CD1c-positive myeloid dendritic cell (primary cell): ENCODE measurements around the gene PIK3CB.
"Not testable (repeated sequence)": the region's sequence is repeated elsewhere in the genome, so short reads cannot be mapped to it uniquely, and the experiment has no call there.

Source experiments
- DNase-seq: peaks from one replicate; pipeline ENCODE4 v3.0.0-alpha.2; 2016; ENCODE audit errors: extremely low spot score

The PIK3CB gene

GRCh38 chr3:138846824-138847223 is 12.1 kb upstream of the PIK3CB start:
- not testable (repeated sequence) for DNase-seq

- DNase-seq, result peak; percentile 58
These were observed 11.6 kb upstream of the PIK3CB start for GRCh38 chr3:138846262-138846791.

- no peak for DNase-seq
These were observed 11.0 kb upstream of the PIK3CB start for GRCh38 chr3:138845771-138846173.

GRCh38 chr3:138845181-138845601 is 10.5 kb upstream of the PIK3CB start:
- peak; percentile 26 for DNase-seq

- DNase-seq, result peak; percentile 79
These were observed 7.9 kb upstream of the PIK3CB start for GRCh38 chr3:138842483-138843188.

- DNase-seq, result not testable (repeated sequence)
These were observed 3.7 kb upstream of the PIK3CB start for GRCh38 chr3:138838385-138838784.

GRCh38 chr3:138835846-138836245 is 1.1 kb upstream of the PIK3CB start:
- not testable (repeated sequence) for DNase-seq

- no peak for DNase-seq
These were observed 649 bp upstream of the PIK3CB start for GRCh38 chr3:138835397-138835757.

GRCh38 chr3:138833899-138834595 is 681 bp downstream of the PIK3CB start:
- DNase-seq, result peak; percentile 52

- DNase-seq, result not testable (repeated sequence)
These were observed 2.2 kb downstream of the PIK3CB start for GRCh38 chr3:138832473-138833057.

GRCh38 chr3:138829886-138830510 is 4.7 kb downstream of the PIK3CB start:
- no peak for DNase-seq

- no peak for DNase-seq
These were observed 5.6 kb downstream of the PIK3CB start for GRCh38 chr3:138829097-138829496.

- DNase-seq, result no peak
These were observed 7.5 kb downstream of the PIK3CB start for GRCh38 chr3:138827222-138827621.

GRCh38 chr3:138825336-138825735 is 9.4 kb downstream of the PIK3CB start:
- no peak for DNase-seq

GRCh38 chr3:138824114-138824506 is 10.6 kb downstream of the PIK3CB start:
- no peak for DNase-seq

GRCh38 chr3:138820379-138820778 is 14.3 kb downstream of the PIK3CB start:
- DNase-seq, result not testable (repeated sequence)

GRCh38 chr3:138818185-138818860 is 16.4 kb downstream of the PIK3CB start:
- peak; percentile 44 for DNase-seq

- no peak for DNase-seq
These were observed 17.0 kb downstream of the PIK3CB start for GRCh38 chr3:138817695-138818094.

GRCh38 chr3:138812806-138813205 is 21.9 kb downstream of the PIK3CB start:
- no peak for DNase-seq

- peak; percentile 51 for DNase-seq
These were observed 25.1 kb downstream of the PIK3CB start for GRCh38 chr3:138809500-138810256.
